Skeletal muscle cell (primary cell): Measurements from ENCODE around the gene CDC42EP5.

Experiments
- DNase-seq: peaks from one replicate; pipeline ENCODE4 v3.0.0-alpha.2; 2010; ENCODE audit warnings: low read depth
- H3K4me3 ChIP-seq: 2 replicates; pipeline ENCODE4 v1.5.1; 2011; ENCODE audit warnings: low read depth, mild to moderate bottlenecking, control low read depth, low read length, moderate library complexity

The CDC42EP5 gene

GRCh38 chr19:54464044-54464629, 9.0 kb downstream of the CDC42EP5 start:
- DNase-seq = peak; percentile 50
- H3K4me3 ChIP-seq = peak overlapping the region; percentile 60

DNA sequence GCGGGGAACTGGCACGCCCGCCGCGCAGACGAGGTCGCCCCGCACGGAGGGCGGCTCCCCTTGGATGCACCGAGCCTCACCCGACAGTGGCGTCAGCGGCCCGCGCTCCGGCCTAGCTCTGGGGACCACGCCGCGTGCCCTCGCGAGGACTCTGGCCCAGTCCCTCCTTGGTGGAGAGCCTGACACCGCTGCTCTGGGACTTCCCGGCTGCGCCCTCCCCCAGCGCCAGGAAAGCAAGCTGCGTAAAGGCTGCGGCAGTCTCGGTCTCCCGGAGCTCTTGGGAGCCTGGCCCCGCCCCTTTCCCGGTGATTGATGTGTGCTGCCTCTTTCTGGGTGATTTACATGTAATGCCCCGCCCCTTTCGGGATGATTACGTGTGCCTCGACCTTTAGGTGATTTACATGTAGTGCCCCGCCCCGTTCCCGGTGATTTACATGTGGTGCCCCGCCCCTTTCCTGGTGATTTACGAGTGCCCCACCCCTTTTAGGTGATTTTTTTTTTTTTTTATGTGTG, 9.5 kb downstream of the CDC42EP5 start, which contains the start of gene LENG9:
Gene LENG9 (minus strand): TSS at position 248 of the 513 bp plus-strand sequence. CDS start 252 bp downstream, outside the sequence.
- DNase-seq = peak; percentile 97
- H3K4me3 ChIP-seq = peak within 1 kb of the TSS; percentile 60

GRCh38 chr19:54462655-54463530, 10.2 kb downstream of the CDC42EP5 start:
- peak; percentile 41 for DNase-seq
- H3K4me3 ChIP-seq = peak overlapping the region; percentile 60

DNA sequence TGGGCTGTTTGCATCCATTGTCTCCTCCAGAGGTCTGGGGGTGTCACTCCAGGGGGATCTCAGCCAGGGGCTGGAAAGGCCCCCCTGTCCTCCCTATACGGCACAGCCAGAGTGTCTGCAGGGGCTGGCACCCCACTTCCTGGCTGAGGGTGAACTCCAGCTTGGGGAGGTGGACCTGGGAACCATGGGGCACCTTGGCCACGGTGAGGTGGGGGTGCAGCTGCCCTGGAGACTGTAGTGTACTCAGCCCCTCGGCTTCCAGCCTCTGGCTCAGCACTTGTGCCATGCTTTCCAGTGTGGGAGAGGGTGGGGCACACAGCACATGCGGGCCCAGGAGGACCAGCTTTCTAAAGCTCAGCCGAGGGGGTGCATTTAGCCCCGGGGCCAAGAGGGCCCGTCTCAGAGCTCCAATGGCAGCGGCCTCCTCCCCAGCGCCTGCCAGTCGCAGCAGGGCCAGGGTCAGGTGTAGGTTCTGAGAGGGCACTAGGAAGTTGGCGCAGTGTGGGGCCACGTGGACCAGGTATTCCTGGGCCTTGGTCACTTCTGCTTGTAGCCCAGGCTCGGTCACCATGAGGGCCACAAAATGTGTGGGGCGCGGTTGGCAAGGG, 10.9 kb downstream of the CDC42EP5 start:
- peak overlapping the region; percentile 60 for H3K4me3 ChIP-seq
- no peak for DNase-seq

DNA sequence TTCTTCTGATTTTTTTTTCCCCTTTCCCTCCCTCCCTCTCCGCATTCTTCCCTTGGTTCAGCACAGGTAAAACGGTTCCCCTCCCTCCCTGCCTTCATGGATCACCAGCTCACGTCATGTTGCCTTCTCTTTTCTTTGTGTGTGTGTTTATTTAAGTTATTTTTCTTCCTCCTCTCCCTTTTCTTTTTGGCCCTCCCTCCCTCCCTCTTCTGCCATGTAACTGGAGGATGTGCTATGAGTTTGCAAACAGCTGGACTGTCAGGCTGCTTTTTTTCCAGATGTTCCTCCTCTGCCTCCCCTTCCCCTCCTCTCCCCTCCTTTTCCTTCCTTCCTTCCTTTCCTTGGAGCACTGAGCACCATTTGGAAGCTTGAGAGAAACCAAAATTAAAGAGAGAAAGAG, 11.5 kb downstream of the CDC42EP5 start:
- H3K4me3 ChIP-seq = no peak overlapping the region
- DNase-seq = no peak

- no peak for DNase-seq
- no peak overlapping the region for H3K4me3 ChIP-seq
These were observed 11.9 kb downstream of the CDC42EP5 start for GRCh38 chr19:54461210-54461609.

- no peak overlapping the region for H3K4me3 ChIP-seq
- DNase-seq = no peak
These were observed 12.7 kb downstream of the CDC42EP5 start for GRCh38 chr19:54460230-54461005.

DNA sequence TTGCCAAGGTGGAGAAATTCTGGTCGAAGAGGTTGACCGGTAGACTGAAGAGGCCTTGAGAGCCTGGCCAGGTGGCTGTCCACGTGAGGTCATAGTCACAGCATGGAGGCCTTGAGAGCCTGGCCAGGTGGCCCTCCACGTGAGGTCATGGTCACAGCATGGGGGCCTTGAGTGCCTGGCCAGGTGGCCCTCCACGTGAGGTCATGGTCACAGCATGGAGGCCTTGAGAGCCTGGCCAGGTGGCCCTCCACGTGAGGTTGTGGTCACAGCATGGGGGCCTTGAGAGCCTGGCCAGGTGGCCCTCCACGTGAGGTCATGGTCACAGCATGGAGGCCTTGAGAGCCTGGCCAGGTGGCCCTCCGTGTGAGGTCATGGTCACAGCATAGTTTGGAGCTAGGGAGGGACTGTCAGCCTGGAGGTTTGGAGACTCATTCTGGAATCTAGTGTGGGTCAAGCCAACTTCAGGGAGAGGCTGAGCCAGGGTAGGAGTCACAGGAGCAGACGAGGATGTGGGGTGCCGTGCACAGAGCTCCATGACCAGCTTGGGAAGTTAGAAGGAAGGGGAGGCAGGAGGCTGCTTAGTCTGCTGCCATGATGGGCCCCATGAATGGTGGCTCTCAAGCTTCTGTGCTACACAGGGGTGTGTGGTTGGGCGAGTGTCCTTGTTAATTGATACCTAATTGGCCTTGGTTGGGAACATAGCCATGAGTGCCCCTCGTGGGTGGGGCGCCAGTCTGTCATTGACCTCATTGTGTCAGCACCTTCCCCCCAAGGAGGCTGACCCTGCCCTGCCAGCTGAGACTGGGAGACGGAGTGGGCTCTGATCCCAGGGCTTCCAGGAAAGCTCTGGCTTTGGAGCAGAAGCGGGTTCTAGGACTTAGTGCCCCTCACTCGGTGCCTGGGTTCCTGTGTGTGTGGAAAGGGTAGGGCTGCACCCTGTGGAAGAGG, 13.5 kb downstream of the CDC42EP5 start:
- no peak for DNase-seq
- no peak overlapping the region for H3K4me3 ChIP-seq

DNA sequence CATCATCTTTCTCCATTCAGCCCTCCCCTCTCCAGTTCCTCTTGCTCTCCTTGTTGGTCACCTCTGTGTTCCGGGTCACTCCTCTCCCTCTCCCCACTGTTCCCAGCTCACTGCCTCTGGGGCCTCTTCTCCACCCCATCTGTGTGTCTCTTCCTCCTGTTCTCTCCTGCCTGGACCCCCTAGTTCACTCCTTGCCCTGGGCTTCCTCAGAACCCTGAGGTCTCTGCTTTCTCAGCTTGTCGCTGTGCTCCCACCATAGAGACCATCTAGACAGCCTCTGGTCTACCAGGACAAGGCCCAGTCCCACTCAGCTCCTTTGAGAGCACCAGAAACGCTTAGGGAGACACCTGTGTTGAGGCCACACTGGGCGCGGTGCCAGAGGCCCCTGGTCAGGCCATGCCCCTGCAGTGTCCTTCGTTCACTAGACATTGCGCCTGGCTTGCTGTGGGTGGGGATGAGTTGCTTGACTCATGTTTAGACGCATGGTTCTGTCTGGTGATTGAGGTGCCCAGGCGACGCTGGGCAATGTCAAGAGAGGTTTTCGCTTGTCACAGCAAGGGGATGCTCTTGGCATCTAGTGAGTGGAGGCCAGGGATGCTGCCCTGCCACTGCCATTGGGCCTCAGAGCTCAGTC, 14.3 kb downstream of the CDC42EP5 start:
- H3K4me3 ChIP-seq = no peak overlapping the region
- no peak for DNase-seq

GRCh38 chr19:54457773-54458647, 15.1 kb downstream of the CDC42EP5 start:
- no peak for DNase-seq
- no peak overlapping the region for H3K4me3 ChIP-seq

- no peak overlapping the region for H3K4me3 ChIP-seq
- no peak for DNase-seq
These were observed 16.4 kb downstream of the CDC42EP5 start for GRCh38 chr19:54456423-54457373.

GRCh38 chr19:54455786-54456422, 17.2 kb downstream of the CDC42EP5 start:
- no peak overlapping the region for H3K4me3 ChIP-seq
- DNase-seq = no peak

GRCh38 chr19:54454781-54455675, 18.1 kb downstream of the CDC42EP5 start:
- DNase-seq = no peak
- H3K4me3 ChIP-seq = no peak overlapping the region

DNA sequence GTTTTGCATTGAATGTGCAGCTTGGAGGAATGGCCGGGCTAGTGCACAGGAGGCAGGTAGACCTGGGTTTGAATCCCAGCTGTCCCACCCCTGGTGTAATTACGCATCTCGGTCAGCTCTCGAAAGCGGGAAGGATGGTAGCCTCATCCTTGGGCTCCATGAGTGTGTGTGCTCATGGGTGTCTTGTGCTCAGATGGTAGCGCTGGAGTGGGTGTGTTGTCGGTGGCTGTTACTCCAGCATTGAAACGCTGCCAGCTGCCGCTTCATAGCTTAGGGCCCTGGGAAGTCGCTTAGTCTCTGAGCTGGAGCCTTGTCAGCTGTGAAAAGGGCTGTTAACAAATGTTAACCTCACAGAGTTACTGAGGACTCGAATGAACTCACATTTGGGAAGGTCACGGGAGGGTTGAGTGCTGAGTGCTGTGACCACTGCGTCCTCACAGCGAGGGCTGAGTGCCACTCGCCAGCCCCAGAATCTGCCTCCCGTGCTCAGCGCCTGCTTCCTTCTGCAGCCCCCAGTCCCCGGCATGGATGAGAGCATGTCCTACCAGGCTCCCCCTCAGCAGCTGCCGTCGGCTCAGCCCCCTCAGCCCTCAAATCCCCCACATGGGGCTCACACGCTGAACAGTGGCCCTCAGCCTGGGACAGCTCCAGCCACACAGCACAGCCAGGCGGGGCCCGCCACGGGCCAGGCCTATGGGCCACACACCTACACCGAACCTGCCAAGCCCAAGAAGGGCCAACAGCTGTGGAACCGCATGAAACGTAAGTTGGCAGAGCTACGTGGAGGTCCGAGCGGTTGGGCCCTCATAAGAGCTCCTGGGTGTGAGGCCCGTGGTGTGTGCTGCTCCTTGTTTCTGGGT, 18.9 kb downstream of the CDC42EP5 start:
- H3K4me3 ChIP-seq = no peak overlapping the region

More for the DNA sequence above, 18.9 kb downstream of the CDC42EP5 start:
- DNase-seq = no peak
